Breast epithelium (tissue), 3 donors: ENCODE data around the gene PEX11G.

ENCODE experiments used
- POLR2A ChIP-seq: fragments of 450-650 bp; IDR thresholded peaks from one replicate; pipeline ENCODE4 v1.6.1; 2016; ENCODE audit warnings: antibody characterized with exemption, mild to moderate bottlenecking, moderate library complexity
- TF ChIP-seq, protein P1 (sequence below), 3 donors: fragments of 450-650 bp; IDR thresholded peaks; one replicate each; pipeline ENCODE4 v1.5.1; 2016 to 2017; ENCODE audit warnings: antibody characterized with exemption in 3 of 3, mild to moderate bottlenecking in 3 of 3, moderate library complexity in 3 of 3

DNA sequence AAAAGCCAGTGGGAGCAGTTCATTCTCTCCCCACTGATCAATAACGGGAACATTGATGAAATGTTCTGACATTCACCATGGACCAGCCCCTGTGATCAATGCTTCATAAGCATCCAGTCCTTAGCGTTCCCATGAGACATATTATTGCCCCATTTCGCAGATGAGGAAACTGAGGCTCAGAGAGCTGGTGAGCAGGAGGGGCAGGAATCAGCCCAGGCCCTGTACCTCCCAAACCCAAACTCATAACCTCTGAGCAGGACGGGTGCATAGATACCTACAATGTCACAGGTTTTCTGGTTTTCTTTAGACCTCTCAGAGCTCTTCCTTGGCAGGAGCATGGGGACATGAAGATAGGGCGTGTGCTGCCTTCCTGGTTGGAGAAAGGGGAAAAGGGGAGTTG lies 35.7 kb upstream of the PEX11G start:
- TF ChIP-seq, protein P1, sequence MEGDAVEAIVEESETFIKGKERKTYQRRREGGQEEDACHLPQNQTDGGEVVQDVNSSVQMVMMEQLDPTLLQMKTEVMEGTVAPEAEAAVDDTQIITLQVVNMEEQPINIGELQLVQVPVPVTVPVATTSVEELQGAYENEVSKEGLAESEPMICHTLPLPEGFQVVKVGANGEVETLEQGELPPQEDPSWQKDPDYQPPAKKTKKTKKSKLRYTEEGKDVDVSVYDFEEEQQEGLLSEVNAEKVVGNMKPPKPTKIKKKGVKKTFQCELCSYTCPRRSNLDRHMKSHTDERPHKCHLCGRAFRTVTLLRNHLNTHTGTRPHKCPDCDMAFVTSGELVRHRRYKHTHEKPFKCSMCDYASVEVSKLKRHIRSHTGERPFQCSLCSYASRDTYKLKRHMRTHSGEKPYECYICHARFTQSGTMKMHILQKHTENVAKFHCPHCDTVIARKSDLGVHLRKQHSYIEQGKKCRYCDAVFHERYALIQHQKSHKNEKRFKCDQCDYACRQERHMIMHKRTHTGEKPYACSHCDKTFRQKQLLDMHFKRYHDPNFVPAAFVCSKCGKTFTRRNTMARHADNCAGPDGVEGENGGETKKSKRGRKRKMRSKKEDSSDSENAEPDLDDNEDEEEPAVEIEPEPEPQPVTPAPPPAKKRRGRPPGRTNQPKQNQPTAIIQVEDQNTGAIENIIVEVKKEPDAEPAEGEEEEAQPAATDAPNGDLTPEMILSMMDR (IDR thresholded peaks at IDR 0.05): no peak
- TF ChIP-seq POLR2A: no peak
